Neural cell (in vitro differentiated cells): ENCODE results near the gene GGA2. TPM values are rescaled to one million over a fixed set of nuclear protein-coding genes. Genes with fewer than 3 reads are reported as not detected.

Experiments used
- H2AFZ ChIP-seq: fragments of 200-600, 300-800 bp; sonication (generic), shearing (Covaris generic); 2 replicates; pipeline ENCODE4 v1.6.0; 2014; ENCODE audit warnings: low read depth, mild to moderate bottlenecking, antibody characterized with exemption, low read length, moderate library complexity
- H3F3A ChIP-seq: fragments of 200-600 bp; shearing (Covaris generic); 2 replicates; pipeline ENCODE4 v1.6.1; 2016; ENCODE audit warnings: mild to moderate bottlenecking, moderate library complexity, mixed read lengths, antibody characterized with exemption, low read length; ENCODE audit not compliant: insufficient read depth, poor library complexity, severe bottlenecking
- H3K27ac ChIP-seq: fragments of 200-600, 300-800 bp; sonication (generic), shearing (Covaris generic); 2 replicates; pipeline ENCODE4 v1.5.1; 2014; ENCODE audit warnings: mild to moderate bottlenecking, low read length, moderate library complexity
- H3K27me3 ChIP-seq: fragments of 300-800, 200-600 bp; sonication (generic), shearing (Covaris generic); 2 replicates; pipeline ENCODE4 v1.6.0; 2014; ENCODE audit warnings: mild to moderate bottlenecking, low read depth, low read length, moderate library complexity; ENCODE audit not compliant: insufficient read depth
- H3K36me3 ChIP-seq: fragments of 300-800, 200-600 bp; sonication (generic), shearing (Covaris generic); 2 replicates; pipeline ENCODE4 v1.5.1; 2014; ENCODE audit warnings: mild to moderate bottlenecking, antibody characterized with exemption, low read length, moderate library complexity; ENCODE audit not compliant: insufficient read depth
- H3K4me2 ChIP-seq: fragments of 300-800, 200-600 bp; sonication (generic), shearing (Covaris generic); 2 replicates; pipeline ENCODE4 v1.6.0; 2014; ENCODE audit warnings: mild to moderate bottlenecking, low read length
- H3K4me3 ChIP-seq: fragments of 300-800, 200-600 bp; sonication (generic), shearing (Covaris generic); 2 replicates; pipeline ENCODE4 v1.5.1; 2014; ENCODE audit warnings: mild to moderate bottlenecking, low read length, moderate library complexity
- H3K79me2 ChIP-seq: fragments of 200-600 bp; shearing (Covaris generic); replicated peaks from 2 replicates; pipeline ENCODE4 v1.6.0; 2014; ENCODE audit warnings: mild to moderate bottlenecking, low read length, moderate library complexity; ENCODE audit not compliant: insufficient read depth
- H3K9ac ChIP-seq: fragments of 300-800, 200-600 bp; sonication (generic), shearing (Covaris generic); 2 replicates; pipeline ENCODE4 v1.6.1; 2016; ENCODE audit warnings: mild to moderate bottlenecking, low read length, mixed read lengths
- H3K9me2 ChIP-seq: fragments of 200-600 bp; shearing (Covaris generic); 2 replicates; pipeline ENCODE4 v1.6.1; 2016; ENCODE audit warnings: mild to moderate bottlenecking, low read length, mixed read lengths; ENCODE audit not compliant: insufficient read depth
- H3K9me3 ChIP-seq: fragments of 200-600, 300-800 bp; sonication (generic), shearing (Covaris generic); 2 replicates; pipeline ENCODE4 v1.6.1; 2016; ENCODE audit warnings: mild to moderate bottlenecking, mixed run types, low read length, moderate library complexity, mixed read lengths
- H4K20me1 ChIP-seq: fragments of 200-600 bp; shearing (Covaris generic); 2 replicates; pipeline ENCODE4 v1.6.1; 2016; ENCODE audit warnings: mild to moderate bottlenecking, mixed run types; ENCODE audit not compliant: insufficient read depth
- CTCF ChIP-seq: fragments of 450-650 bp; IDR thresholded peaks from 2 replicates; pipeline ENCODE4 v1.5.1; 2014; ENCODE audit warnings: antibody characterized with exemption, mild to moderate bottlenecking, moderate library complexity; ENCODE audit not compliant: poor library complexity, severe bottlenecking
- EP300 ChIP-seq: fragments of 450-650 bp; conservative IDR thresholded peaks from 2 replicates; pipeline ENCODE4 v1.6.1; 2014; ENCODE audit warnings: antibody characterized with exemption, mild to moderate bottlenecking, moderate library complexity; ENCODE audit not compliant: poor library complexity, severe bottlenecking
- EZH2 ChIP-seq: fragments of 200-600, 300-800 bp; shearing (Covaris generic), sonication (generic); IDR thresholded peaks from 2 replicates; pipeline ENCODE4 v1.6.1; 2014; ENCODE audit warnings: antibody characterized with exemption, low read length, borderline replicate concordance, mild to moderate bottlenecking; ENCODE audit not compliant: insufficient read depth, poor library complexity, severe bottlenecking
- MXI1 ChIP-seq: fragments of 450-650 bp; conservative IDR thresholded peaks from 2 replicates; pipeline ENCODE4 v1.6.1; 2014; ENCODE audit warnings: antibody characterized with exemption, mild to moderate bottlenecking; ENCODE audit not compliant: poor library complexity, severe bottlenecking
- POLR2AphosphoS5 ChIP-seq: IDR thresholded peaks from 2 replicates; pipeline ENCODE4 v1.6.1; 2012
- RAD21 ChIP-seq: fragments of 450-650 bp; conservative IDR thresholded peaks from 2 replicates; pipeline ENCODE4 v1.6.1; 2014; ENCODE audit warnings: antibody characterized with exemption, mild to moderate bottlenecking, moderate library complexity
- SMC3 ChIP-seq: fragments of 450-650 bp; conservative IDR thresholded peaks from 2 replicates; pipeline ENCODE4 v1.6.1; 2014; ENCODE audit warnings: antibody characterized with exemption, mild to moderate bottlenecking, moderate library complexity; ENCODE audit not compliant: poor library complexity
- TAF1 ChIP-seq: IDR thresholded peaks from 2 replicates; pipeline ENCODE4 v1.6.1; 2012; ENCODE audit warnings: low read depth
- polyA plus RNA-seq: library from polyadenylated mRNA; depleted of rRNA; stranded (reverse); fragments of >200 nt; gene quantifications from 2 replicates; pipeline ENCODE4 v1.2.3, GENCODE V29; 2014
- TF ChIP-seq, protein P1 (sequence below): IDR thresholded peaks from 2 replicates; pipeline ENCODE4 v1.6.1; 2012; ENCODE audit warnings: borderline replicate concordance

GGA2 gene
- polyA plus RNA-seq, 1 donor from 2014 or later, result 36.8 TPM

- no peak overlapping the region for H3K27ac ChIP-seq
- TF ChIP-seq POLR2AphosphoS5, result no peak
- TF ChIP-seq EP300, result no peak
- no peak for TF ChIP-seq EZH2
- no peak for TF ChIP-seq TAF1
- TF ChIP-seq MXI1, result no peak
- TF ChIP-seq SMC3, result no peak
- TF ChIP-seq CTCF, result no peak
- TF ChIP-seq, protein P1, sequence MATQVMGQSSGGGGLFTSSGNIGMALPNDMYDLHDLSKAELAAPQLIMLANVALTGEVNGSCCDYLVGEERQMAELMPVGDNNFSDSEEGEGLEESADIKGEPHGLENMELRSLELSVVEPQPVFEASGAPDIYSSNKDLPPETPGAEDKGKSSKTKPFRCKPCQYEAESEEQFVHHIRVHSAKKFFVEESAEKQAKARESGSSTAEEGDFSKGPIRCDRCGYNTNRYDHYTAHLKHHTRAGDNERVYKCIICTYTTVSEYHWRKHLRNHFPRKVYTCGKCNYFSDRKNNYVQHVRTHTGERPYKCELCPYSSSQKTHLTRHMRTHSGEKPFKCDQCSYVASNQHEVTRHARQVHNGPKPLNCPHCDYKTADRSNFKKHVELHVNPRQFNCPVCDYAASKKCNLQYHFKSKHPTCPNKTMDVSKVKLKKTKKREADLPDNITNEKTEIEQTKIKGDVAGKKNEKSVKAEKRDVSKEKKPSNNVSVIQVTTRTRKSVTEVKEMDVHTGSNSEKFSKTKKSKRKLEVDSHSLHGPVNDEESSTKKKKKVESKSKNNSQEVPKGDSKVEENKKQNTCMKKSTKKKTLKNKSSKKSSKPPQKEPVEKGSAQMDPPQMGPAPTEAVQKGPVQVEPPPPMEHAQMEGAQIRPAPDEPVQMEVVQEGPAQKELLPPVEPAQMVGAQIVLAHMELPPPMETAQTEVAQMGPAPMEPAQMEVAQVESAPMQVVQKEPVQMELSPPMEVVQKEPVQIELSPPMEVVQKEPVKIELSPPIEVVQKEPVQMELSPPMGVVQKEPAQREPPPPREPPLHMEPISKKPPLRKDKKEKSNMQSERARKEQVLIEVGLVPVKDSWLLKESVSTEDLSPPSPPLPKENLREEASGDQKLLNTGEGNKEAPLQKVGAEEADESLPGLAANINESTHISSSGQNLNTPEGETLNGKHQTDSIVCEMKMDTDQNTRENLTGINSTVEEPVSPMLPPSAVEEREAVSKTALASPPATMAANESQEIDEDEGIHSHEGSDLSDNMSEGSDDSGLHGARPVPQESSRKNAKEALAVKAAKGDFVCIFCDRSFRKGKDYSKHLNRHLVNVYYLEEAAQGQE, result no peak
- no peak for TF ChIP-seq RAD21
- no peaks in the 10 kb centered on the region for H3K36me3 ChIP-seq
These were observed 93.5 kb downstream of the GGA2 start for GRCh38 chr16:23416816-23417215.

GRCh38 chr16:23414731-23415130, 95.6 kb downstream of the GGA2 start:
- Histone ChIP-seq H3K27ac (no peak overlapping the region), H3K4me3 (no peak overlapping the region), H3K9me3 (no peaks in the 10 kb centered on the region), H3K4me2 (no peak overlapping the region), H2AFZ (no peak overlapping the region), H3K9ac (no peak overlapping the region), H3K27me3 (no peaks in the 10 kb centered on the region), H4K20me1 (no peaks in the 10 kb centered on the region), H3K36me3 (peaks cover 5% of the 10 kb centered on the region), H3F3A (no peaks in the 10 kb centered on the region), H3K9me2 (no peaks in the 10 kb centered on the region), H3K79me2 (no peaks in the 10 kb centered on the region)
- TF ChIP-seq POLR2AphosphoS5, result no peak
- no peak for TF ChIP-seq EZH2
- TF ChIP-seq MXI1, result no peak
- TF ChIP-seq, protein P1, result no peak
- TF ChIP-seq EP300, result no peak
- TF ChIP-seq TAF1, result no peak
- TF ChIP-seq CTCF, result no peak
- TF ChIP-seq SMC3, result no peak
- no peak for TF ChIP-seq RAD21

More at GRCh38 chr16:23416816-23417215, 93.5 kb downstream of the GGA2 start:
- Histone ChIP-seq H2AFZ (no peak overlapping the region), H4K20me1 (no peaks in the 10 kb centered on the region), H3K79me2 (no peaks in the 10 kb centered on the region), H3K4me3 (no peak overlapping the region), H3K9ac (no peak overlapping the region), H3K9me3 (no peaks in the 10 kb centered on the region), H3K4me2 (no peak overlapping the region), H3K9me2 (no peaks in the 10 kb centered on the region), H3F3A (no peaks in the 10 kb centered on the region), H3K27me3 (no peaks in the 10 kb centered on the region)
